ENCODE measurements around the gene OPRPN. TPM values are rescaled to one million over a fixed set of nuclear protein-coding genes. Genes with fewer than 3 reads are reported as not detected.

OPRPN gene
- total and polyA plus RNA-seq, 8 donors = not detected

- DNase-seq (no peak), FAIRE-seq (no peak), ATAC-seq (no peak)
- Histone ChIP-seq H3K4me1 (no peaks in the 10 kb centered on the region), H3K27me3 (no peaks in the 10 kb centered on the region), H3K9me3 (no peaks in the 10 kb centered on the region), H3K4me3 (no peak overlapping the region), H3K27ac (no peak overlapping the region), H3K36me3 (no peaks in the 10 kb centered on the region)
- TF ChIP-seq CTCF (IDR thresholded peaks at IDR 0.05) = no peak
- intact Hi-C loops (cut with DNase I) = no loop called here
- WGBS, 2 donors = 72 to 88% methylated on average over 3 of the region's 3 CpGs
These were observed 51.5 kb downstream of the OPRPN start for GRCh38 chr4:70449220-70449619.

- no peaks in the 10 kb centered on the region for H3K9me3 ChIP-seq
- DNase-seq (no peak), FAIRE-seq (no peak), ATAC-seq (no peak)
- no peaks in the 10 kb centered on the region for H3K36me3 ChIP-seq
- no peaks in the 10 kb centered on the region for H3K4me1 ChIP-seq
- intact Hi-C loops (cut with DNase I) = no loop called here
- 16 to 27% methylated on average over 1 of the region's 1 CpG for WGBS, 2 donors
- TF ChIP-seq CTCF (IDR thresholded peaks at IDR 0.05) = no peak
- no peak overlapping the region for H3K4me3 ChIP-seq
- no peaks in the 10 kb centered on the region for H3K27me3 ChIP-seq
- no peak overlapping the region for H3K27ac ChIP-seq
These were observed 55.2 kb downstream of the OPRPN start for GRCh38 chr4:70452946-70453345.

Other genes with a start within 250 kb of the OPRPN start
- gene PRR27, start 243.7 kb upstream of the OPRPN start, total RNA-seq = not detected
- gene PRR27, start 243.7 kb upstream of the OPRPN start, polyA plus RNA-seq = not detected
- 1 to 10 TPM in 1 of 6 donors, under 1 TPM in 3, not detected in 2; 0.34 to 1.2 (median 0.63) TPM for gene ODAM, start 202.2 kb upstream of the OPRPN start, total RNA-seq
- under 1 TPM; 0.19 to 0.61 TPM for gene ODAM, start 202.2 kb upstream of the OPRPN start, polyA plus RNA-seq
- gene FDCSP, start 171.8 kb upstream of the OPRPN start, total RNA-seq = under 1 TPM in 1 of 6 donors, not detected in 5; 0.94 TPM
- under 1 TPM; 0.28 to 0.61 TPM for gene FDCSP, start 171.8 kb upstream of the OPRPN start, polyA plus RNA-seq
- not detected for gene CSN3, start 155.3 kb upstream of the OPRPN start, total RNA-seq
- not detected for gene CSN3, start 155.3 kb upstream of the OPRPN start, polyA plus RNA-seq
- gene CABS1, start 63.0 kb upstream of the OPRPN start, total RNA-seq = not detected
- not detected for gene CABS1, start 63.0 kb upstream of the OPRPN start, polyA plus RNA-seq
- not detected for gene SMR3A, start 37.2 kb upstream of the OPRPN start, total RNA-seq
- gene SMR3A, start 37.2 kb upstream of the OPRPN start, polyA plus RNA-seq = not detected
- not detected for gene SMR3B, start 14.8 kb upstream of the OPRPN start, total RNA-seq
- gene SMR3B, start 14.8 kb upstream of the OPRPN start, polyA plus RNA-seq = not detected
- gene MUC7, start 74.3 kb downstream of the OPRPN start, total RNA-seq = not detected
- gene MUC7, start 74.3 kb downstream of the OPRPN start, polyA plus RNA-seq = under 1 TPM in 1 of 2 donors, not detected in 1; 0.02 TPM
- under 1 TPM in 1 of 6 donors, not detected in 5; 0.53 TPM for gene AMTN, start 120.6 kb downstream of the OPRPN start, total RNA-seq
- not detected for gene AMTN, start 120.6 kb downstream of the OPRPN start, polyA plus RNA-seq
- gene AMBN, start 194.3 kb downstream of the OPRPN start, total RNA-seq = not detected
- gene AMBN, start 194.3 kb downstream of the OPRPN start, polyA plus RNA-seq = under 1 TPM in 1 of 2 donors, not detected in 1; 0.05 TPM
- gene ENAM, start 230.8 kb downstream of the OPRPN start, total RNA-seq = 1 to 10 TPM in 4 of 6 donors, under 1 TPM in 2; 0.66 to 1.9 (median 1.3) TPM
- 1 to 10 TPM in 1 of 2 donors, under 1 TPM in 1; 0.57 to 3.2 TPM for gene ENAM, start 230.8 kb downstream of the OPRPN start, polyA plus RNA-seq